RPMI7951 (cell line): ENCODE measurements around the gene PTH1R. TPM values are rescaled to one million over a fixed set of nuclear protein-coding genes. Genes with fewer than 3 reads are reported as not detected.
"Not testable (repeated sequence)": the region's sequence is repeated elsewhere in the genome, so short reads cannot be mapped to it uniquely, and the experiment has no call there.

Experiments used
- DNase-seq: peaks from one replicate; pipeline ENCODE4 v3.0.0-alpha.2; 2012; ENCODE audit warnings: low read depth
- total RNA-seq: library from RNA; depleted of rRNA; stranded (reverse); fragments of >200 nt; shearing (Covaris generic); gene quantifications from 2 replicates; pipeline ENCODE4 v1.2.3, GENCODE V29; 2014

PTH1R gene
- total RNA-seq, 1 experiment from 2014 or later: not detected

DNA sequence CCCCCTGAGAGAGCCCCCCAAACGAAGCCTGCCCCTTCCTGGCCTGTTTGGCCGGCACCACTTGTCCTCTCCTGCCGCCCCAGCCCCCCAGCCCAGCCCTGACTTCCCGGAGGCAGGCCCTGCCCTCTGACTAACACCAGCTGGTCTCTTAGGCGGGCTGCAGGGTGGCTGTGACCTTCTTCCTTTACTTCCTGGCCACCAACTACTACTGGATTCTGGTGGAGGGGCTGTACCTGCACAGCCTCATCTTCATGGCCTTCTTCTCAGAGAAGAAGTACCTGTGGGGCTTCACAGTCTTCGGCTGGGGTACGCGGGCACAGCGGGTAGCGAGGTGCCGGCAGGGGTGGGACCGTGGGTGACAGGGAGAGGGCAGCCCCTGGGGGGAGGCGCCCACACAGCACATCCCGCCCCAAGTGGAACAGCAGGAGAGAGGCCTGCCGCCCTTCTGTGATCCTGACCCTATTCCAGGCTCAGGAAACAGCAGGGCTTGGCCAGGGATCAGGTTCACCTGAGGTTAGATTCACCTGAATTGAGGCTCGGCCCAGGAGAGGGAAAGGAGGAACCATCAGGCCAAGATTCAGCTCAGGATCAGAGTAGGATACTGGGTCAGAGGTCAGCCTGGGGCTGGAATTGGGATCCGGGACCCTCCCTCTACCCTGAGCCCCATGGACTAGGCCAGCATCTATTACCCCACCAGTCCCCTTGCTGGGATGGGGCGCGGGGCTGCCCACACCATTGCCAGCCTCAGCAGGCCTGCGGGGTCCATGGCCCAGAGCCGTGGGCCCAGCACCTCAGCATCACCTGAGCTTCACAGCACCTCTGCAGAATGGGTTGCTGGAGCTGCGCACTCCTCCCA lies 21.9 kb downstream of the PTH1R start:
- no peak for DNase-seq

DNA sequence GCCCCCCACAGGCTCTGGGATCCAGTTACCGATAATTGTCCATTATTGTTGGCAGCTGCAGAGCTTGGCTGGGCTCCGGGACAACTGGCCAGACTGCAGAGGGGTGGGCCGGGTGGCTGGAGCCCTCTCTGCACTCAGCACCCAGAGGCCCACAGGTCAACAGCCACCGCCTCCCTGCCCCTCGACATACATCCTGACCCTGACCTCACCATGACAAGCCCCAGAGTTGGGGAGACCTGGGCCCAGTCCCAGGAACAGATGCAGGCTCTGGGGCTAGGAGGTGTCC lies 22.4 kb downstream of the PTH1R start:
- no peak for DNase-seq

DNA sequence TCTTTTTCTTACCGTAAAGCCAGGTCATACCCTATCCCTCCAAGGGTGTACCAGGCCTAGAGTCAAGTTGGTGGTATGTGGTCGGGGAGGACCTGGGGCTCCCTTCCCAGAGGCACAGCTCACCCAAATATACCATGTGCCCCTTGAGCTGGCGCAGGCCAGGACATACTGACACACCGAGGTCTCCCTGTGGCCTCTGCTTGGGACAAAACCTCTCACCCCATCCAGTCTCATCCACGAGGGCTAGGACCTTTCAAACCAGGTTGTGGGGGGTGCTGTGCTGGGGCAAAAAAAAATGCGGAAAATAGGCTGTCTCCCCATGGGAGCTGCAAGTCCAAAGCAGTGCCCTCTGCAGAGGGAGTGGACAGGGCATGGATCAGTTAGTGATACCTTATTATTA lies 22.8 kb downstream of the PTH1R start:
- no peak for DNase-seq

- no peak for DNase-seq
Measured at GRCh38 chr3:46901061-46901460, 23.5 kb downstream of the PTH1R start.

DNA sequence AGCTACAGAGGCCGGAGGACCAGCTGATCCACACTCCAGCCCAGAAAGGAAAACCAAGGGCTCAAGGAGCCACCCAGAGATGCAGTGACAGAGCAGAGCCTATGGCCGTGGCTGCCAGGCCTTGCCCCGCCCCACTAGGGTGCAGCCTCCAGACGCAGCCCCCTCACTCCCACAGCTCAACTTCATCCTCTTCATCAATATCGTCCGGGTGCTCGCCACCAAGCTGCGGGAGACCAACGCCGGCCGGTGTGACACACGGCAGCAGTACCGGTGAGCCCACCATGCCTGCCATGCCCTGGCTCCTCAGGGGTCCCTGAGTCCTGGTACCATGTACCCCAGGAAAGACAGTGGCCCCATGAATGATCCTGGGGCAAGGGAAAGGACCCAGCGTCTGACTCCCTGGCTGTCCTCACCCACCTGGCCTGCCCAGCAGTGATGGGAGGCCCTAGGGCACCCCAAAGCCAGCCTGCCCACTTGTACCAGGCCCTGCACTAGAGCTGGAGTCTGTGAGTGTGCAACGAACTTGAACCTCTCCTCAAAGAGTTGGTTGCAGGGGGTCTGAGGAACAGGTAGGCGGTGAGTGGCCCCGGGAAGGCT lies 24.2 kb downstream of the PTH1R start:
- DNase-seq: no peak

- no peak for DNase-seq
Measured at GRCh38 chr3:46902188-46902631, 24.7 kb downstream of the PTH1R start.

DNA sequence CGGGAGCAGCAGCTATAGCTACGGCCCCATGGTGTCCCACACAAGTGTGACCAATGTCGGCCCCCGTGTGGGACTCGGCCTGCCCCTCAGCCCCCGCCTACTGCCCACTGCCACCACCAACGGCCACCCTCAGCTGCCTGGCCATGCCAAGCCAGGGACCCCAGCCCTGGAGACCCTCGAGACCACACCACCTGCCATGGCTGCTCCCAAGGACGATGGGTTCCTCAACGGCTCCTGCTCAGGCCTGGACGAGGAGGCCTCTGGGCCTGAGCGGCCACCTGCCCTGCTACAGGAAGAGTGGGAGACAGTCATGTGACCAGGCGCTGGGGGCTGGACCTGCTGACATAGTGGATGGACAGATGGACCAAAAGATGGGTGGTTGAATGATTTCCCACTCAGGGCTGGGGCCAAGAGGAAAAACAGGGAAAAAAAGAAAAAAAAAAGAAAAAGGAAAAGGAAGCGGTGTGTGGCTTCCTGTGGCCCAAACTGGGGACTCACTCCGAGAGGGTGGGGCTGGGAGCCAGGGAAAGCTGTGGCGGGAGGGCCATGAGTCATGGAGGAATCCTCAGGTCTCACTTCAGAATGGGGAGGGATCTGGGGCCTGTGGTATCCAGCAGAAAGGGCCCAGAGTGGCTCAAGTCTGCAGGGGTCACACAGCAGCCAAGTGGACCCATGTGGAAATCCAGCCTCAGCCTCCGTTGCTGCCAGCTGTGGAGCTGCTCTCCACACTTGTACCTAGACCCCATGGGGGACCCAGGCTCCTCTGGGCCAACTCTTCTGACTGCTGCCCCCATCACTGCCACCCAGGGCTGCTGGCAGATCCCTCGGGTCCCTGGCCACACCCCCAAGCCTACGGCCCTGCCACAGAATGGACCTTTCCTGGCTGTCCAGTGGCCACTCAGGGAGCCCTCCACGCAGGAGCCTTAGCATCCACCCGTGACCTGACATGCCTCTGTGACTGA lies 26.1 kb downstream of the PTH1R start:
- DNase-seq: peak; percentile 79

- DNase-seq: no peak
Measured at GRCh38 chr3:46904303-46905212, 27.0 kb downstream of the PTH1R start.

DNA sequence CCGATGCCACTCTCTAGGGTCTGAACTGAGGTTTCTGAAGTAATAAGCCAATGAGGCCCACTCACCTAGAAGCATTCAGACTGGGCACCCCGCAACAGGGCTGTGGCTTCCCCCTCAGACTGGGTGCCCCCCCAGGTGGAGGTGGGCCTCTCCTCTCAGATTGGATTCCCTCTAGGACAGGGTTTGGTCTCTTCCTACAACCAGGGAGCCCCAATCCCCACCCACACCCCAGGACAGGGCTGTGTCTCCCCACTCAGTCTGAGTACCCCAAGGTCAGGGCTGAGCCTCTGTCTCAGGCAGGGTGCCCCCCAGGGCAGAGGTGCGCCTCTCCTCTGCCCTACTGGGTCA lies 27.7 kb downstream of the PTH1R start:
- DNase-seq: no peak

DNA sequence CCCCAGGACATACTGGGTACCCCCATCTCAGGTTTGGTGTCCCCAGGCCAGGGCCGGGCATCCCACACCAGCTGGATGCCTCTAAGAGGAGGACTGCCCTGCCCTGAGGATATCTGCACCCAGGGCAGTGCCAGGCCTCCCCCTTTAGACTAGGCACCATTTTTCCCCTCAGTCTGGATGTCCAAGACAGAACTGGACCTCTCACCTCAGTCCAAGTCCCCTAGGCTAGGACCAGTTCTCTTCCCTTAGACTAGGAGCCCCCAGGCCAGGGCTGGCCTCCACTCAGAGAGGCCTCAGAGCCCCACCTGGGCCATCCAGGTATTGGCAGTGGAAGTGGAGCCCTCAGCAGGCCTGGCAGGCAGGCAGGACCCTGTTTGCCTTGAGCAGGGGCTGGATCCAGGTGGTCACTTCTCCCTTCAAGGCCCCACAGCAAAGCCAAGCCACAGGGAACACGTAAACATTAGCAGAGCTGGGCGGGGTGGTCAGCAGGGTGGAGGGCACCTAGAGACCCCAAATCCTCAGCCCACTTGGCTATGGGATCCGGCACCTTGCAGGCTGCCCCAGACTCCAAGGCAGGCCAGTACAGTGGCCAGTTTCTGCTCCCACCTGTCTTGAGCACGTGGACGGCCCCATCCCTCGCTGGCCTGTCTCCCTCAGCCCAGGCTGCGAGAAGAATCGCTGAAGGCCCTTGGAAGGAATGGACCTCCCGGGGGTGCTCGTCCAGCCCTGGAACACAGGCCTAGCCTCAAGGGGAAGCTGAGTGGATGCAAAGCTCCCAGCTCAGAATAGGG lies 28.3 kb downstream of the PTH1R start:
- DNase-seq: no peak

- DNase-seq: no peak
Measured at GRCh38 chr3:46906471-46907058, 29.0 kb downstream of the PTH1R start.

- DNase-seq: no peak
Measured at GRCh38 chr3:46907271-46907670, 29.8 kb downstream of the PTH1R start.

- DNase-seq: no peak
Measured at GRCh38 chr3:46907960-46908293, 30.4 kb downstream of the PTH1R start.

DNA sequence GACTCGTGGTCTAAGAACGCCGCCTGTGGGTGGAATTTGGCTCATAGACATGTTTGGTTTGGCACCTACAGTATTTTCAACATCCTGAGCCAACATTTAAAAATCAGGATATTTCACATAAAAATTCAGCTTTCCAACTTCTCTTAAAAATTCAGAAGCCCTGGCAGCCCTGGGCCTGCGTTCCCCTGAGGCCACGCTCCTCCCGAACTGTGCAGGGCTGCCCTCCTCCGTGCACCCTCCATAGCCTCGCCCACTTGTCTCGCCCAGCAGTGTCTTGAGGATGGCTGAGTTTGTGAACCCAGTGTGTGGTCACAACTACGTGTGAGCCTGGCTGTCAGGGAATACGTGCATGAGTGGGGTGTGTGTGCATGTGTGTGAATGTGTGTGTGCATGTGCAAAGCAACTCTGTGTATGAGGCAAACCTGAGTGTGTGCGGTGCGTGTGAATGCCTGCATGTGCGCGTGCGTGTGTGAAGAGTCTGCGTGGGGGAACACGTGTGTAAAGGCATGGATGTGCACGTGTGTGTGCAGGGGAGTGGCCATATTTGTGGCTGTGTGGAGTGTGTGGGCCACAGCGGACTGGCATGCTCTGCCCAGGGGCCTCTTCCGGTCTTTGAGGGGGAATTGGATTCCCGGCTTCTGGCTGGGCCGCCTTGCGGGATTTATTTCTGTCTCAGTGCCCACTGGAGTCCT lies 30.9 kb downstream of the PTH1R start:
- peak; percentile 53 for DNase-seq

DNA sequence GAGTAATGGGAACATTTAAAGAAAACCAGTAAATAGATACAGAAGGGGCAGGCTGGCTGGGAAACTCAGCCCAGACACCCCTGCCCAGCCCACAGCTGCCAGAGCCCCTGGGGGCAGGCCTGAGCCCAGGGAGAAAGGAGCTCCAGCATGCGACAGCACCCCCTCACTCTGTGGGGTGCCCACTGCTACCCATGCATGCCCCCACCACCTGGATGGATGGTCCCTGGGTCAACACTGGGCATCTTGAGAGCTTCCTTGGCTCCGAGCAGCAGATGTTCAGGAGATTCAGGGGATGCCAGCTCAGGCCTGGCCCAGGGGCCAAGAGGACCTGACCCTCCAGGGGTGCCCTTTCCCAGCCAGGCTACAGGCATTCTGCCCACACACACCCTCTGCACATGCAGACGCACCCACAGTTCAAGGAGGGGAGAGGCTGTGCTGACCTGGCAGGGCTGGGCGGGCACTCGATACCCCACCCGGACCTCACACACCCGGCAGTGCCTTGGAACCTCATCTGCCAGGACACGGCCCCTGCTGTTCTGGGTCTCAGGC lies 31.5 kb downstream of the PTH1R start:
- no peak for DNase-seq

- peak; percentile 82 for DNase-seq
Measured at GRCh38 chr3:46909535-46910161, 32.1 kb downstream of the PTH1R start.

DNA sequence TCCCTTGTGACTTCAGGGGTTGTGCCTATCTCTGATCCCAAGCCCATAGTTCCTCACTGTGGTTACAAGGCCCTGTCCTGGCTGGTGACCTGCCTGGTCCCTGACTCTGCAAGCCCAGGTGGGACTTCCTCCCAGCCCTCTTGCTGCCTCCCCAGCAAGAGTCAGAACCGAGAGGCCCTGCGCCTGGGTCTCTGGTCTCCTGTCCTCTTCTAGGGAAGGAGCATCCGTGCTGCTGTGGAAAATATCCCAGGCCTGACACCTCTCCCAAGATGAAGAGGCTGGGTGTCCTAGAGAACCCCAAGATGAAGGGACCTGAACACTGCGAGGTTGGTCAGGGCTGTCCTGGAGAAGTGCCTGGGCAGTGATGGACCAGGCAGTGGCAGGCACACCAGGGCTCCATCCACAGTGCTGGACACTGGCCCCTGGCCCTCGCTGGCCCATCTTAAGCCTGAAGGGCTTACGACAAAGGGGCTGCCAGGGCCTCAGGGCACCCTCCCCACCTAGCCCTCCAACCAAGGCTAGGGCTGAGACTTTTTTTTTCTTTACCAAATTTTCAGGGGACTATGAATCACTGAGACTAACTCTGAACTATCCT lies 32.7 kb downstream of the PTH1R start:
- DNase-seq: no peak

DNA sequence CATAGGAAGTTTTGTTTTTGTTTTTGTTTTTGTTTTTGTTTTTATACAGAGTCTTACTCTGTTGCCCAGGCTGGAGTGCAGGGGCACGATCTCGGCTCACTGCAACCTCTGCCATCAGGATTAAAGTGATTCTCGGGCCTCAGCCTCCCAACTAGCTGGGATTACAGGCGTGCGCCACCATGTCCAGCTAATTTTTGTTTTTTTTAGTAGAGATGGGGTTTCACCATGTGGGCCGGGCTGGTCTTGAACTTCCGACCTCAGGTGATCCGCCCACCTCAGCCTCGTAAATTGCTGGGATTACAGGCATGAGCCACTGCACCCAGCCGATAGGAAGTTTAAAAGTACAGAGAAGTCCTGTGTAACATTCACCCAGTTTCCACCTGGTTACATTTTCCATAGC lies 33.4 kb downstream of the PTH1R start:
- not testable (repeated sequence) for DNase-seq

- no peak for DNase-seq
Measured at GRCh38 chr3:46912986-46913385, 35.5 kb downstream of the PTH1R start.
